CD8-positive, alpha-beta memory T cell (primary cell): ENCODE results near the gene PODXL. TPM values are rescaled to one million over a fixed set of nuclear protein-coding genes. Genes with fewer than 3 reads are reported as not detected.

Experiments used
- CTCF ChIA-PET: fragments of 350-600 bp; sonication (Branson Sonifier 250); formaldehyde crosslinking; loops from one replicate; lab custom pipeline; 2021; ENCODE audit warnings: antibody characterized with exemption; lab: Charles Lee
- POLR2A ChIA-PET: fragments of 350-600 bp; sonication (Branson Sonifier 250); formaldehyde crosslinking; loops from one replicate; lab custom pipeline; 2021; ENCODE audit warnings: antibody characterized with exemption; lab: Charles Lee
- DNase-seq, 5 donors: peaks; one replicate each; pipeline versions ENCODE4 v3.0.0 to v3.0.0-alpha.2; 2020 to 2022; ENCODE audit warnings: mixed read lengths in 1 of 5
- H3K27ac ChIP-seq: one replicate; pipeline ENCODE4 v1.7.0; 2013; ENCODE audit warnings: low read depth, mild to moderate bottlenecking, low read length, moderate library complexity
- H3K27me3 ChIP-seq: 2 replicates; pipeline ENCODE4 v1.7.0; 2013; ENCODE audit warnings: low read length, mild to moderate bottlenecking; ENCODE audit not compliant: insufficient read depth, poor library complexity, severe bottlenecking
- H3K36me3 ChIP-seq: 2 replicates; pipeline ENCODE4 v1.7.0; 2013; ENCODE audit warnings: mild to moderate bottlenecking, low read length, moderate library complexity; ENCODE audit not compliant: insufficient read depth
- H3K4me1 ChIP-seq: 2 replicates; pipeline ENCODE4 v1.7.0; 2013; ENCODE audit warnings: mild to moderate bottlenecking, low read length, moderate library complexity; ENCODE audit not compliant: insufficient read depth
- H3K4me3 ChIP-seq: 2 replicates; pipeline ENCODE4 v1.7.0; 2013; ENCODE audit warnings: mild to moderate bottlenecking, low read length
- H3K9me3 ChIP-seq: 2 replicates; pipeline ENCODE4 v1.7.0; 2013; ENCODE audit warnings: mild to moderate bottlenecking, low read length
- H3K27ac Mint-ChIP-seq, 8 donors: one replicate each; pipeline ENCODE4 v1.8.0; 2020 to 2021; ENCODE audit warnings: mixed read lengths in 8 of 8, mild to moderate bottlenecking in 6 of 8, inconsistent platforms in 3 of 8, moderate library complexity in 3 of 8
- H3K27me3 Mint-ChIP-seq, 2 donors: one replicate each; pipeline ENCODE4 v1.8.0; 2020 to 2021; ENCODE audit warnings: mixed read lengths in 2 of 2, mild to moderate bottlenecking in 1 of 2, moderate library complexity in 1 of 2
- H3K36me3 Mint-ChIP-seq, 3 donors: one replicate each; pipeline ENCODE4 v1.8.0; 2020 to 2021; ENCODE audit warnings: mixed read lengths in 3 of 3, inconsistent platforms in 1 of 3, mild to moderate bottlenecking in 1 of 3
- H3K4me1 Mint-ChIP-seq, 3 donors: one replicate each; pipeline ENCODE4 v1.8.0; 2020 to 2021; ENCODE audit warnings: mixed read lengths in 3 of 3, inconsistent platforms in 1 of 3, mild to moderate bottlenecking in 1 of 3
- H3K4me3 Mint-ChIP-seq, 7 donors: one replicate each; pipeline ENCODE4 v1.8.0; 2020 to 2021; ENCODE audit warnings: mixed read lengths in 7 of 7, mild to moderate bottlenecking in 6 of 7, moderate library complexity in 4 of 7, inconsistent platforms in 2 of 7
- H3K9me3 Mint-ChIP-seq, 5 donors: one replicate each; pipeline ENCODE4 v1.8.0; 2020 to 2022; ENCODE audit warnings: mixed read lengths in 5 of 5, mild to moderate bottlenecking in 3 of 5, moderate library complexity in 2 of 5, inconsistent platforms in 1 of 5
- polyA plus RNA-seq: library from polyadenylated mRNA; unstranded; fragments of 300-500 nt; fragmentation: Illumina TruSeq; gene quantifications from one replicate; pipeline ENCODE4 v1.2.3, GENCODE V29; 2021
- total RNA-seq, 2 experiments: library from RNA; stranded (reverse); gene quantifications; one replicate each; pipeline ENCODE4 v1.2.3, GENCODE V29; 2021

PODXL gene
- total and polyA plus RNA-seq, 3 experiments from 2014 or later = 0.62 to 1.2 (median 1.2) TPM

DNA sequence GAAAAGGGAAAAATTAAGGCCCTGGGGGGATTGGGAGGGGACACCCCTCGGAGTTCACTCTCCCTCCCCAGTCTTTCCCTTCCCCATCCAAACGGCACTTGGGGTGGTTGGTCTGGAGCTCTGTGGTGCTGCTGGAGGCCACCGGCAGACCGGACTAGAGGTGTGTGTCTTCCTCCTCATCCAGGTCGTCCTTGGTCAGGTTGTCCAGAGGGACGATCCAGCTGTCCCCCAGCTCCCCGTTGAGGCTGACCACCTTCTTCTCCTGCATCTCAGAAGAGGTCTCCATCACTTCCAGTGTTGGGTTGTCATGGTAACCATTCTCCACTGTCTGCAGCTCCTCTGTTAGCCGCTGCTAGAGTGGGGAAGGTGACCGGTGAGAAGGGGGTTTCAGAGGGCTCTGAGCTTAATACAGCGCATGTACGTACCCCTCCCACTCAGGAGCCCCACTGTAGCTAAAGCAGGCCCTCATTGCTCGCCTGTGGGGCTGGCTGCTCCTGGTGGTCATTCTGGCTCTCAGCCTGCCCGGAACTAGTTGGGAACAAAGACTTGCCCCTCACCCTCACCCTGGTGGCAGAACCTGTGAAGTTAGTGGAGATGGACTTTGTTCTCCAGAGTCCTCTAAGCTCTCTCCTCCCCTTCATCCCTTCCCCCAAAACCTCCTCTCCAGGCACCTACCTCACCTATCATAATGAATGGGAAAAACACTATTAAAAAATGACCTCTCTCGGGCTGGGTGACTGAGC lies 52.1 kb downstream of the PODXL start:
- Histone ChIP-seq H3K4me1 (peaks cover 29% of the 10 kb centered on the region), H3K27ac (no peak overlapping the region), H3K36me3 (no peaks in the 10 kb centered on the region), H3K27me3 (peaks cover 18% of the 10 kb centered on the region), H3K4me3 (no peak overlapping the region), H3K9me3 (no peaks in the 10 kb centered on the region)
- H3K4me3 Mint-ChIP-seq = no peak overlapping the region
- H3K4me1 Mint-ChIP-seq = peaks cover 32 to 43% (median 36%) of the 10 kb centered on the region in 3 donors
- ChIA-PET POLR2A (no interaction called here), CTCF (interaction anchor here (1.6 to 5.9 kb wide), 2 partner anchors 11 to 152 kb away, joined by 5 to 38 read pairs; no protein-coding TSS in a partner anchor)
- peaks cover 2 to 13% of the 10 kb centered on the region in 2 donors for H3K27me3 Mint-ChIP-seq
- peaks cover 0 to 5% (median 3%) of the 10 kb centered on the region in 3 donors for H3K36me3 Mint-ChIP-seq
- no peak for DNase-seq
- no peaks in the 10 kb centered on the region for H3K9me3 Mint-ChIP-seq
- H3K27ac Mint-ChIP-seq = peak overlapping the region in 2 of 8 donors; percentile 80 to 88

DNA sequence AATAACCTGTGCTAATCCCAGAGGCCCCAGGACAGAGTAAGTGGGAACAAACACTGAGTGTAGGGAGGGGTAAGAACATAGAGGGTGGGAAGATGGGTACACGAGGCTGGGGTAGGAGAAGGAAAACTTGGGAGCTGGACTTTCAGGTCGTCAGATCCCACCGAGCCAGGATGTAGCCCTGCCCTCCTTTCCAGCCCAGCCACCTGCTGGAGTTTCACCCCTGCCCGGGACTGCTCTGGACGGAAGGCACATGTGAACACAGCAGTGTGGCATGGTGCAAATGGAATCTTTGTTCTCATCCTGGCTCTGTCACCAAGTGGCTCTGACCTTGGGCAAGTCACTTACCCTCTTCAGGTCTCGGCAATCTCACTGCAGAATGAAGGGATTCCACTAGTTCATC lies 52.8 kb downstream of the PODXL start:
- Mint-ChIP-seq H3K36me3 (peaks cover 0 to 11% (median 0%) of the 10 kb centered on the region in 3 donors), H3K4me3 (no peak overlapping the region), H3K27me3 (peaks cover 0 to 8% of the 10 kb centered on the region in 2 donors), H3K27ac (peak overlapping the region in 1 of 8 donors; percentile 58), H3K9me3 (no peaks in the 10 kb centered on the region), H3K4me1 (peaks cover 32 to 43% (median 36%) of the 10 kb centered on the region in 3 donors)
- H3K4me3 ChIP-seq = no peak overlapping the region
- POLR2A ChIA-PET = no interaction called here
- H3K36me3 ChIP-seq = no peaks in the 10 kb centered on the region
- H3K4me1 ChIP-seq = peaks cover 29% of the 10 kb centered on the region
- peaks cover 12% of the 10 kb centered on the region for H3K27me3 ChIP-seq
- H3K9me3 ChIP-seq = no peaks in the 10 kb centered on the region
- no peak for DNase-seq
- CTCF ChIA-PET = interaction anchor here (1.6 kb wide), 1 partner anchor 10 kb away, joined by 5 read pairs; no protein-coding TSS in a partner anchor
- H3K27ac ChIP-seq = no peak overlapping the region

DNA sequence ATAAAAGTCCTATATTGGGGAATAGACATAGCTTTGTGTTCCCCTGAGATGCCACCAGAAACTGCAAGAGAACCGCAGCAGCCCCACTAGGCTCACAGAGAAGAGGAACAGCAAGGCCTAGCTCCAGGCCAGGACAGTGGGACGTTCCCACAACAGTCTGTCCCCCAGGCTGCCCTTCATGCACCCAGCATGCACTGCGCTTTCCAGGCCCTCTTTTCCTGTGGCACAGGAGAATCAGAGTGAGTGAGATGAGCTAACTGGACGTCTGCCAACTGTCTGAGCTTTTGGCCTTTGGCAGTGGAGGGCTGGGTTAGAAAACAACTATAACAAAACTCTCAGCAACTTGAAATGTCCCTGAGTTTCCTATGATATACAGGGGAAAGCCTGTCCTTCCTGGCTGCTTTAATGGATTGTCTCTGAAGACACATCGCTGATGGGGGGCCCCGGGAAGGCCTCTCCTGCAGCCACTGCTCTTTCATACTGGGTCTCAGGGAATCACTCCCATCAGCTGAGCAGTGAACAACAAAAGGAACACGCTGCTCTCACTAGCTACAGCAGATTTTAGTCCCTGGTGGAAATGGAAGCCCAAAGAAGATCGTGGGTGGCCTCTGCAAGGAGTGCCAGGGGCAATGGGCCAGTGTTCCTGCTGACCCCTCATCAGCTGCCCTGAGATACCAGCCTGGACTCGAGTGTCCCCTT lies 53.5 kb downstream of the PODXL start:
- CTCF ChIA-PET = interaction anchor here (0.7 kb wide), 1 partner anchor 11 kb away, joined by 3 read pairs; no protein-coding TSS in a partner anchor
- Histone ChIP-seq H3K4me3 (no peak overlapping the region), H3K27me3 (peaks cover 9% of the 10 kb centered on the region), H3K36me3 (no peaks in the 10 kb centered on the region), H3K9me3 (no peaks in the 10 kb centered on the region), H3K27ac (no peak overlapping the region), H3K4me1 (peaks cover 25% of the 10 kb centered on the region)
- Mint-ChIP-seq H3K4me3 (peak overlapping the region in 1 of 7 donors; percentile 69), H3K36me3 (peaks cover 0 to 14% (median 1%) of the 10 kb centered on the region in 3 donors), H3K27ac (peak overlapping the region in 4 of 8 donors; percentile 41 to 81 (median 72)), H3K4me1 (peaks cover 27 to 37% (median 30%) of the 10 kb centered on the region in 3 donors), H3K27me3 (peaks cover 0 to 3% of the 10 kb centered on the region in 2 donors), H3K9me3 (no peaks in the 10 kb centered on the region)
- no peak for DNase-seq
- POLR2A ChIA-PET = no interaction called here

DNA sequence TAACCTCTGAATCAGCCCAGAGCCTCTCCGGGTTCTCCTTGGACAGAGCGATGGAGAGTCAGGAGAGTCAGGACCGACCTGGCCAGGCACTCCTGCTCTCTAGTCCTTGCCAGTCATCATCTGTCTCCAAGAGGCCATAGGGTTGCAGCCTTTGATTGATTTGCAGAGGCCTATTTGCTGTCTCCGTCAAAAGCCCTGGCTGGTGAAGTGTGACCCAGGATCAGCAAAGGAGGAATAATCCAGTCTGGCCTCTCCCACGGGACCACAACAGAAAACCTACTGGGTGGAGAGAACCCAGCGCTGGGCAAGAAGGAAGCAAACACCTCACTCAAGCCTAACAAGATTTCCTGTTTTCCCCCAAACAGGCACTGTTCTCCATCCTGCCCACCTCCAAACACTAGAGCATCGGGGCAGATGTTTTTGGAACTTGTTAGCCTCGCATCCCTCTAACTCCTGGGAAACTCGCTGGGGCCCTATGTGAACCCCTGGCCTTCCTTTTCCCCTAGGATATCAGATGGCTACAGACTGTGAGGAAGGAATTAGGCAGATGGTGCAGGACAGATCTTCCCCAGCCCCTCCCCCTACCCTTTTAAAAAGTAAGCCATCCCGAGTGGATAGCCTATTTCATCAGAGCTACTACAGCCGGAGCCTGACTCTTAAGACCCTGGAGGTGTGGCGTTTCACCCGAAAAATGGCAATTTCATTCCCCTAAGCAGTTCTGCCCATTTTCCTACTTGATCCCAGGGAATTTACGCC lies 54.3 kb downstream of the PODXL start:
- H3K27ac Mint-ChIP-seq = peak overlapping the region in 7 of 8 donors; percentile 7 to 82 (median 70)
- Histone ChIP-seq H3K27ac (no peak overlapping the region), H3K4me3 (no peak overlapping the region), H3K9me3 (no peaks in the 10 kb centered on the region), H3K27me3 (peaks cover 3% of the 10 kb centered on the region), H3K4me1 (peaks cover 20% of the 10 kb centered on the region), H3K36me3 (no peaks in the 10 kb centered on the region)
- DNase-seq = no peak
- peaks cover 24 to 33% (median 26%) of the 10 kb centered on the region in 3 donors for H3K4me1 Mint-ChIP-seq
- H3K36me3 Mint-ChIP-seq = peaks cover 0 to 22% (median 8%) of the 10 kb centered on the region in 3 donors
- H3K9me3 Mint-ChIP-seq = no peaks in the 10 kb centered on the region
- ChIA-PET CTCF (interaction anchor here (0.7 kb wide), 1 partner anchor 10 kb away, joined by 3 read pairs; no protein-coding TSS in a partner anchor), POLR2A (interaction anchor here (1.1 kb wide), 1 partner anchor 11 kb away, joined by 3 read pairs; no protein-coding TSS in a partner anchor)
- H3K4me3 Mint-ChIP-seq = no peak overlapping the region
- no peaks in the 10 kb centered on the region for H3K27me3 Mint-ChIP-seq

- H3K9me3 Mint-ChIP-seq = no peaks in the 10 kb centered on the region
- peak in 3 of 5 donors; percentile 29 to 68 (median 43) for DNase-seq
- H3K27me3 Mint-ChIP-seq = no peaks in the 10 kb centered on the region
- H3K36me3 Mint-ChIP-seq = peaks cover 0 to 28% (median 13%) of the 10 kb centered on the region in 3 donors
- Histone ChIP-seq H3K9me3 (no peaks in the 10 kb centered on the region), H3K27me3 (no peaks in the 10 kb centered on the region), H3K4me3 (no peak overlapping the region), H3K4me1 (peaks cover 20% of the 10 kb centered on the region), H3K27ac (no peak overlapping the region), H3K36me3 (no peaks in the 10 kb centered on the region)
- ChIA-PET POLR2A (interaction anchor here (1.1 kb wide), 1 partner anchor 12 kb away, joined by 3 read pairs; no protein-coding TSS in a partner anchor), CTCF (interaction anchor here (1.1 to 2.3 kb wide), 3 partner anchors 10 to 263 kb away, joined by 3 to 4 read pairs (median 3); no protein-coding TSS in a partner anchor)
- H3K4me1 Mint-ChIP-seq = peaks cover 24 to 33% (median 26%) of the 10 kb centered on the region in 3 donors
- peak overlapping the region; percentile 4 to 94 (median 72) for H3K27ac Mint-ChIP-seq
- no peak overlapping the region for H3K4me3 Mint-ChIP-seq
These were observed 55.0 kb downstream of the PODXL start for GRCh38 chr7:131501422-131501821.

DNA sequence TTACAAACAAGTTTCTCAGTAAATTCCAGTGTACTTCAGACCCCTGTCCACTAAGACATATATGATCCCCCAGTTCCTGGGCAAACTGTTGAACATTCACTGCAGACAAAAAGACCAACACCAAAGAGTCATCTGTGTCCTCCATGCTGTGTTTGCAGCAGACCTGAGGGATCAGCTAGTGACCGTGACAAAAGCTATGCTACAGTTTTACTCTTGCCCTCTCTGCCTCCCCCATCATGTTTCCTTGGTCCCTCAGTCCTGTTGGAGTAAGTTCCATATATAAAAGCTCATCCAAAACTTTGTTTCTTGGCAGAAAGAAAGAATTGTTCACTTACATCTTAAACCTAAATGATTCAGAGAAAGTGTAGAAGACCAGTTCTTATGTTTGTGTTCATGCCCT lies 56.1 kb downstream of the PODXL start:
- H3K4me3 Mint-ChIP-seq = no peak overlapping the region
- H3K4me1 Mint-ChIP-seq = peaks cover 24 to 33% (median 26%) of the 10 kb centered on the region in 3 donors
- no peaks in the 10 kb centered on the region for H3K9me3 ChIP-seq
- no peaks in the 10 kb centered on the region for H3K9me3 Mint-ChIP-seq
- no peak for DNase-seq
- no peak overlapping the region for H3K4me3 ChIP-seq
- CTCF ChIA-PET = interaction anchor here (1.1 to 2.3 kb wide), 4 partner anchors 11 to 262 kb away, joined by 3 to 4 read pairs (median 3); no protein-coding TSS in a partner anchor
- no peak overlapping the region for H3K27ac ChIP-seq
- peaks cover 20% of the 10 kb centered on the region for H3K4me1 ChIP-seq
- no peaks in the 10 kb centered on the region for H3K27me3 Mint-ChIP-seq
- POLR2A ChIA-PET = interaction anchor here (0.5 kb wide), 1 partner anchor 680 kb away, joined by 3 read pairs; no protein-coding TSS in a partner anchor
- H3K27ac Mint-ChIP-seq = peak overlapping the region in 4 of 8 donors; percentile 52 to 94 (median 82)
- no peaks in the 10 kb centered on the region for H3K27me3 ChIP-seq
- no peaks in the 10 kb centered on the region for H3K36me3 ChIP-seq
- peaks cover 0 to 31% (median 13%) of the 10 kb centered on the region in 3 donors for H3K36me3 Mint-ChIP-seq

DNA sequence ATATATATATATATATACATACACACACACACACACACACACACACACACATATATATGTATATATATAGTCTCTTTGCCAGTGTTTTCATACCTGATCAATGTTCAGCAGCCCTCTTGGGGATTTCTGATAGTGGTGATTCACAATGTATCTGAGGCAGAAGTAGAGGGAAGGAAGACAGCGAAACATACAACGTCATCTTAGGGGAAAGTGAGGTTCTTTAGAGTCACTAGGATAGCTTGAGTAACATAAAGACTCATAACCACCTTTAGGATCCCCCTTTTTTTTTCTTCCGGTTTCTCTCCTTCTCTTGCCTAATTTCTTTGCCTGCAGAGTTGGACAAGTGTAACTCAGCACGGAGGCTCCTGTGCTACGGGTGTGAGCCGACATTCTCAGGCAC lies 56.6 kb downstream of the PODXL start:
- H3K27me3 Mint-ChIP-seq = no peaks in the 10 kb centered on the region
- no peak overlapping the region for H3K27ac ChIP-seq
- H3K36me3 Mint-ChIP-seq = peaks cover 0 to 33% (median 13%) of the 10 kb centered on the region in 3 donors
- POLR2A ChIA-PET = interaction anchor here (0.5 kb wide), 1 partner anchor 680 kb away, joined by 3 read pairs; no protein-coding TSS in a partner anchor
- no peaks in the 10 kb centered on the region for H3K9me3 ChIP-seq
- H3K4me1 Mint-ChIP-seq = peaks cover 24 to 33% (median 26%) of the 10 kb centered on the region in 3 donors
- H3K4me3 Mint-ChIP-seq = no peak overlapping the region
- no peaks in the 10 kb centered on the region for H3K9me3 Mint-ChIP-seq
- H3K27ac Mint-ChIP-seq = peak overlapping the region in 1 of 8 donors; percentile 19
- CTCF ChIA-PET = interaction anchor here (1.3 to 2.3 kb wide), 2 partner anchors 10 to 13 kb away, joined by 3 to 4 read pairs; no protein-coding TSS in a partner anchor
- DNase-seq = no peak
- H3K36me3 ChIP-seq = no peaks in the 10 kb centered on the region
- H3K27me3 ChIP-seq = no peaks in the 10 kb centered on the region
- H3K4me3 ChIP-seq = no peak overlapping the region
- H3K4me1 ChIP-seq = peaks cover 20% of the 10 kb centered on the region
